ENCODE measurements around the gene ZNF507.

GRCh38 chr19:32362318-32362691, 16.9 kb downstream of the ZNF507 start:
- TF ChIP-seq POLR2A (IDR thresholded peaks at IDR 0.05) (no peak), CTCF (IDR thresholded peaks at IDR 0.05) (no peak)

Measured in testis (tissue), 2 donors.